A549 (cell line): Measurements from ENCODE around the gene CENPQ. TPM values are rescaled to one million over a fixed set of nuclear protein-coding genes. Genes with fewer than 3 reads are reported as not detected.

Experiments
- ATAC-seq, 2 experiments: fragments of 200-7000 bp in 1 of 2; fragments of >200 bp in 1 of 2; cut with Nextera tagmentation in 1 of 2; cut with Tn5 transposase in 1 of 2; 3 replicates each; pipeline versions ENCODE4 v1.8.0 to v1.9.1; 2018 to 2020; ENCODE audit warnings: mild to moderate bottlenecking in 1 of 2, moderate library complexity in 1 of 2
- CTCF ChIA-PET: fragments of 300-600 bp; sonication (Branson Sonifier 250); formaldehyde crosslinking; extraction: SDS; loops from one replicate; lab custom pipeline; 2021; ENCODE audit warnings: antibody characterized with exemption, inconsistent platforms; lab: Yijun Ruan, JAX
- POLR2A ChIA-PET: fragments of 350-600 bp; formaldehyde crosslinking; extraction: SDS; loops from one replicate; lab custom pipeline; 2021; ENCODE audit warnings: antibody characterized with exemption, inconsistent platforms; lab: Yijun Ruan, JAX
- DNase-seq, 2 experiments: peaks; one replicate each; pipeline versions ENCODE4 v3.0.0 to v3.0.0-alpha.2; 2011 to 2016; ENCODE audit warnings: low read depth in 1 of 2, low spot score in 1 of 2
- FAIRE-seq: peaks from 2 replicates; lab custom pipeline; 2011; peaks lifted over from hg19 to GRCh38; lab: Jason Lieb, UNC
- H3K27ac ChIP-seq, 2 experiments: fragments of >200 bp; sonication (Bioruptor Twin); formaldehyde crosslinking; 3 replicates each; pipeline ENCODE4 v1.5.1; 2016 to 2017
- H3K4me1 ChIP-seq: fragments of >200 bp; sonication (Bioruptor Twin); formaldehyde crosslinking; 3 replicates; pipeline ENCODE4 v1.6.1; 2016
- H3K4me2 ChIP-seq: fragments of >200 bp; sonication (Bioruptor Twin); formaldehyde crosslinking; 3 replicates; pipeline ENCODE4 v1.6.1; 2016
- H3K4me3 ChIP-seq: fragments of >200 bp; sonication (Bioruptor Twin); formaldehyde crosslinking; 3 replicates; pipeline ENCODE4 v1.5.1; 2016
- H3K9me3 ChIP-seq: fragments of >200 bp; sonication (Bioruptor Twin); formaldehyde crosslinking; 3 replicates; pipeline ENCODE4 v1.6.1; 2016
- CBX2 ChIP-seq: fragments of 200-600 bp; sonication (generic); IDR thresholded peaks from 2 replicates; pipeline ENCODE4 v1.6.1; 2016; ENCODE audit warnings: low read depth, mild to moderate bottlenecking, borderline replicate concordance
- CEBPB ChIP-seq, 2 experiments: fragments of >200 bp in 1 of 2; sonication (Bioruptor Twin) in 1 of 2; formaldehyde crosslinking in 1 of 2; IDR thresholded peaks; 2 replicates each; pipeline ENCODE4 v1.6.1; 2012 to 2016
- CHD4 ChIP-seq: fragments of 200-600 bp; sonication (generic); IDR thresholded peaks from 2 replicates; pipeline ENCODE4 v1.6.1; 2016; ENCODE audit warnings: antibody characterized with exemption, mild to moderate bottlenecking, borderline replicate concordance
- EHMT2 ChIP-seq: fragments of 200-600 bp; sonication (generic); IDR thresholded peaks from 2 replicates; pipeline ENCODE4 v1.6.1; 2016; ENCODE audit warnings: antibody characterized with exemption, low read depth, mild to moderate bottlenecking, moderate library complexity
- EP300 ChIP-seq, 2 experiments: fragments of >200 bp; sonication (Bioruptor Twin); formaldehyde crosslinking; IDR thresholded peaks; 2 replicates in 1 of 2; 3 replicates in 1 of 2; pipeline ENCODE4 v1.6.1; 2016 to 2017
- FOSL2 ChIP-seq, 2 experiments: fragments of 450-650 bp in 1 of 2; fragments of >200 bp in 1 of 2; sonication (Bioruptor Twin) in 1 of 2; formaldehyde crosslinking; IDR thresholded peaks; 2 replicates each; pipeline versions ENCODE4 v1.5.0 to v1.6.1; 2016 to 2020; ENCODE audit warnings: mild to moderate bottlenecking in 1 of 2, moderate library complexity in 1 of 2
- FOXS1 ChIP-seq: fragments of 250-450 bp; sonication (Bioruptor Pico); IDR thresholded peaks from 2 replicates; pipeline ENCODE4 v1.5.0; 2020; ENCODE audit warnings: mild to moderate bottlenecking, moderate library complexity
- HOXB13 ChIP-seq: fragments of 250-450 bp; sonication (Bioruptor Pico); IDR thresholded peaks from 2 replicates; pipeline ENCODE4 v1.5.0; 2020; ENCODE audit warnings: low read depth, mild to moderate bottlenecking, moderate library complexity
- HOXB5 ChIP-seq: fragments of 250-450 bp; sonication (Bioruptor Pico); IDR thresholded peaks from 2 replicates; pipeline ENCODE4 v1.5.0; 2020; ENCODE audit warnings: mild to moderate bottlenecking, moderate library complexity
- JUNB ChIP-seq: fragments of >200 bp; sonication (Bioruptor Twin); formaldehyde crosslinking; IDR thresholded peaks from 2 replicates; pipeline ENCODE4 v1.6.1; 2016
- MAZ ChIP-seq: fragments of 150-350 bp; IDR thresholded peaks from 2 replicates; pipeline ENCODE4 v1.6.1; 2014; ENCODE audit warnings: antibody characterized with exemption, low read depth, low read length, borderline replicate concordance
- NFE2L2 ChIP-seq: fragments of 150-350 bp; conservative IDR thresholded peaks from 2 replicates; pipeline ENCODE4 v1.6.1; 2014; ENCODE audit warnings: low read length
- RARB ChIP-seq: fragments of 250-450 bp; sonication (Bioruptor Pico); IDR thresholded peaks from 2 replicates; pipeline ENCODE4 v1.8.0; 2021; ENCODE audit warnings: mild to moderate bottlenecking, moderate library complexity
- RNF2 ChIP-seq: fragments of 200-600 bp; sonication (generic); IDR thresholded peaks from 2 replicates; pipeline ENCODE4 v1.6.1; 2016; ENCODE audit warnings: low read depth, mild to moderate bottlenecking, antibody characterized with exemption, moderate library complexity, borderline replicate concordance
- ZC3H11A ChIP-seq: fragments of 450-650 bp; IDR thresholded peaks from 2 replicates; pipeline ENCODE4 v1.6.1; 2014; ENCODE audit warnings: antibody characterized with exemption, mild to moderate bottlenecking
- ZNF302 ChIP-seq: fragments of 250-450 bp; sonication (Bioruptor Pico); IDR thresholded peaks from 2 replicates; pipeline ENCODE4 v1.9.0; 2021; ENCODE audit warnings: inconsistent platforms, mild to moderate bottlenecking, moderate library complexity
- WGBS: methylation state at CpG from one replicate; pipeline ENCODE4 v1.1.6; 2017; ENCODE audit errors: missing lambda C conversion rate; 5-methylcytosine and 5-hydroxymethylcytosine counted together
- polyA plus RNA-seq, 4 experiments: library from polyadenylated mRNA; depleted of rRNA in 3 of 4; stranded (reverse); fragments of >200 nt; fragmentation: RNase III in 1 of 4; extraction: RNeasy Plus Mini Kit Qiagen cat#74134 plus additional on column Dnase treatment in 1 of 4; gene quantifications; 2 replicates in 3 of 4; 3 replicates in 1 of 4; pipeline ENCODE4 v1.2.3, GENCODE V29; 2011 to 2017
- TF ChIP-seq, protein P1 (sequence below): fragments of >200 bp; sonication (Bioruptor Twin); formaldehyde crosslinking; IDR thresholded peaks from 3 replicates; pipeline ENCODE4 v1.5.1; 2016
- TF ChIP-seq, protein P2 (sequence below): IDR thresholded peaks from 2 replicates; pipeline ENCODE4 v1.6.1; 2012

Gene CENPQ
- polyA plus RNA-seq, 2 of the 4 experiments (the other 2 are of a cell fraction) = 11.4 to 14.2 TPM

DNA sequence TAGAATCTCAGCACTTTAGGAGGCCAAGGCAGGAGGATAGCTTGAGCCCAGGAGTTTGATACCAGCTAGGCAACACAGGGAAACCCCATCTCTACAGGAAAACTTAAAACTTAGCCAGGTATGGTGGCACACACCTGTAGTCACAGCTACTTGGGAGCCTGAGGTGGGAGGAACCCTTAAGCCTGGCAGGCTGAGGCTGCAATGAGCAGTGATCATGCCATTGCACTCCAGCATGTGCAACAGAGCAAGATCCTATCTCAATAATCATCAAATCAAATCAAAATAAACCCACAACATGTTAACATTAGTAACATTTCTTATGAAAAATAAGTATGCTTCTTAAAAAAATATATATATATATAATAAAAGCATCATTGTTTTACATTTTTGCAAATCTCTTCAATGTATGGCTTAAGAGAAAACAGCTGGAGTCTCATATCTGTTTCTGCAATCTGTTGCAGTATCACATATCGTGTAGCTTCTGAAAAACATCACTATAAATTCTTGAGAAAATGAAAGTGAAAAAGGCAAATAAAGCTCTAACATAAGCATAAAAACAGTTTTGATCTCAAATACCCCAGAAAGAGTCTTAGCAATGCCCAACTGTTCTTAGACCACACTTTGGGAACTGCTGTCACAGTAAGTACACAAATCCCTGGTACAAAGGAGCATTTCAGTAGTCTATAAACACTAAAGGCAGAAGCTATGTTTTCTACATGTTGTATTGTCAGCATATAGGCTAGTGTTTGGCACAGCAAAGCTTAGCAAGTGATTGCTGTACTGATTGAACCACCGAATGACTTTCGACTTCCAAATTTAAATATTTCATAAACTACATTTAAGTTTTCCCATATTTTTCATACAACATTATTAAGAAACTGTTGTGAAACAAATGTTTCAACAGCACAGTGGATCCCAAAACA, 8.1 kb upstream of the CENPQ start:
- no peak for FAIRE-seq
- ATAC-seq = no peak
- no peak for DNase-seq
- no peak overlapping the region for H3K4me2 ChIP-seq
- no peak overlapping the region for H3K27ac ChIP-seq
- ChIA-PET CTCF (interaction anchor here (0.6 to 1.1 kb wide), 2 partner anchors 152 to 1403 kb away, joined by 3 to 4 read pairs; no protein-coding TSS in a partner anchor), POLR2A (no interaction called here)
- TF ChIP-seq FOXS1 = no peak
- TF ChIP-seq RARB (CRISPR knock-in tag) = no peak
- TF ChIP-seq ZNF302 (CRISPR knock-in tag) = no peak
- H3K4me1 ChIP-seq = no peaks in the 10 kb centered on the region
- no peak overlapping the region for H3K4me3 ChIP-seq
- 86% methylated on average over 3 of the region's 3 CpGs for WGBS
- H3K9me3 ChIP-seq = no peaks in the 10 kb centered on the region

DNA sequence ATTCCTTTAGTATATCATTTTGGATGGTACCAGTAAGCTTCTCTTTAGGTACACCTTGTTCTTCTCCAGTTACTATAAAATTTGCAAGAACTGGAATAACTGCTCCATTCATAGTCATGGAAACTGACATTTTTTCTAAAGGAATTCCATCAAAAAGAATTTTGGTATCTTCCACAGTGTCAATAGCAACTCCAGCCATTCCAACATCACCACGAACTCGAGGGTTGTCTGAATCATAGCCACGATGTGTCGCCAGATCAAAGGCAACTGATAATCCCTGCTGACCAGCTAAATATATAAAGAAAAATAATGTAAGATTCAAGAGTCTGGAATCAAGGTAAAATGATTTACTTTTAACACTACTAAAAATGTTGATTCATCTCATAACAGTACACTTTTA, 5.4 kb upstream of the CENPQ start:
- Histone ChIP-seq H3K4me2 (no peak overlapping the region), H3K27ac (no peak overlapping the region), H3K4me3 (no peak overlapping the region), H3K9me3 (no peaks in the 10 kb centered on the region), H3K4me1 (peaks cover 6% of the 10 kb centered on the region; the same call in 1 of the 3 replicates)
- no peak for DNase-seq
- POLR2A ChIA-PET = no interaction called here
- ATAC-seq = no peak
- no peak for FAIRE-seq
- TF ChIP-seq NFE2L2 (no peak), CEBPB (IDR thresholded peaks at IDR 0.05) (no peak), CBX2 (no peak), JUNB (no peak), CHD4 (no peak), ZC3H11A (no peak), HOXB5 (CRISPR knock-in tag) (no peak), RNF2 (no peak), EP300 (IDR thresholded peaks at IDR 0.05) (no peak), EHMT2 (no peak), MAZ (no peak), FOSL2 (IDR thresholded peaks at IDR 0.05) (no peak), FOSL2 (CRISPR knock-in tag; IDR thresholded peaks at IDR 0.05) (no peak), FOXS1 (no peak)
- TF ChIP-seq, protein P1, sequence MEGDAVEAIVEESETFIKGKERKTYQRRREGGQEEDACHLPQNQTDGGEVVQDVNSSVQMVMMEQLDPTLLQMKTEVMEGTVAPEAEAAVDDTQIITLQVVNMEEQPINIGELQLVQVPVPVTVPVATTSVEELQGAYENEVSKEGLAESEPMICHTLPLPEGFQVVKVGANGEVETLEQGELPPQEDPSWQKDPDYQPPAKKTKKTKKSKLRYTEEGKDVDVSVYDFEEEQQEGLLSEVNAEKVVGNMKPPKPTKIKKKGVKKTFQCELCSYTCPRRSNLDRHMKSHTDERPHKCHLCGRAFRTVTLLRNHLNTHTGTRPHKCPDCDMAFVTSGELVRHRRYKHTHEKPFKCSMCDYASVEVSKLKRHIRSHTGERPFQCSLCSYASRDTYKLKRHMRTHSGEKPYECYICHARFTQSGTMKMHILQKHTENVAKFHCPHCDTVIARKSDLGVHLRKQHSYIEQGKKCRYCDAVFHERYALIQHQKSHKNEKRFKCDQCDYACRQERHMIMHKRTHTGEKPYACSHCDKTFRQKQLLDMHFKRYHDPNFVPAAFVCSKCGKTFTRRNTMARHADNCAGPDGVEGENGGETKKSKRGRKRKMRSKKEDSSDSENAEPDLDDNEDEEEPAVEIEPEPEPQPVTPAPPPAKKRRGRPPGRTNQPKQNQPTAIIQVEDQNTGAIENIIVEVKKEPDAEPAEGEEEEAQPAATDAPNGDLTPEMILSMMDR = no peak
- TF ChIP-seq, protein P2, sequence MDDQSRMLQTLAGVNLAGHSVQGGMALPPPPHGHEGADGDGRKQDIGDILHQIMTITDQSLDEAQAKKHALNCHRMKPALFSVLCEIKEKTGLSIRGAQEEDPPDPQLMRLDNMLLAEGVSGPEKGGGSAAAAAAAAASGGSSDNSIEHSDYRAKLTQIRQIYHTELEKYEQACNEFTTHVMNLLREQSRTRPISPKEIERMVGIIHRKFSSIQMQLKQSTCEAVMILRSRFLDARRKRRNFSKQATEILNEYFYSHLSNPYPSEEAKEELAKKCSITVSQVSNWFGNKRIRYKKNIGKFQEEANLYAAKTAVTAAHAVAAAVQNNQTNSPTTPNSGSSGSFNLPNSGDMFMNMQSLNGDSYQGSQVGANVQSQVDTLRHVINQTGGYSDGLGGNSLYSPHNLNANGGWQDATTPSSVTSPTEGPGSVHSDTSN = no peak
- CTCF ChIA-PET = no interaction called here
- WGBS = 75% methylated on average over 4 of the region's 4 CpGs

DNA sequence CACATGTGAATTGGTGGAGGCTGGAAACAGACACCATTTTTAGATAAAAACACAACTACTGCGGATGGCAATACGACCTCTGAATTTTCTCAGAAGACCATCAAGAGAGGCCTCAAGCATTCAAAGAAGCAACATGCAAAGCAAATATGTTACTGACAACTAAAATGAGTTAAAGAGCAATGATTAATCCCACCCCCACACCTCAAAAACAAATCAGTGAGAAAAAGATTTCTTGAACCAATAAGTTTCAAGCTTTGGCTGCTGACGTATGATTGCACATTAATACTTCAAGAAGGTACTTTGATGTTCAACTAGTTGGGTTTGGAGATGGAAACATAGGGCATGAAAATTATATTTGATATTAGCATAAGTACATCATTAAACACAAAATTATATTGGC, 1.1 kb upstream of the CENPQ start:
- POLR2A ChIA-PET = no interaction called here
- TF ChIP-seq HOXB13 (CRISPR knock-in tag) = no peak
- TF ChIP-seq, all 56 proteins: peak for 0

More for the DNA sequence above, 1.1 kb upstream of the CENPQ start:
- FAIRE-seq (no peak), ATAC-seq (no peak), DNase-seq (no peak)
- peak overlapping the region; percentile 74 for H3K4me3 ChIP-seq
- H3K4me2 ChIP-seq = peak overlapping the region; percentile 92
- H3K4me1 ChIP-seq = peaks cover 13% of the 10 kb centered on the region; the same call in 2 of the 3 replicates
- WGBS = 93% methylated on average over 3 of the region's 3 CpGs
- no peak overlapping the region for H3K27ac ChIP-seq
- no peaks in the 10 kb centered on the region for H3K9me3 ChIP-seq
- CTCF ChIA-PET = no interaction called here
